ENCODE measurements around the gene PELO.

Gene PELO

GRCh38 chr5:52800394-52801213, 12.9 kb downstream of the PELO start:
- no peak for DNase-seq (ENCODE audit: low read depth, low spot score)
- peak overlapping the region; percentile 86 for H3K4me3 ChIP-seq
- H3K36me3 ChIP-seq (ENCODE audit: insufficient read depth, low read length), result peaks cover 23% of the 10 kb centered on the region
- TF ChIP-seq EZH2 (IDR thresholded peaks at IDR 0.05) (no peak), FOXP2 (optimal IDR thresholded peaks at IDR 0.05; ENCODE audit: control extremely low read depth, extremely low read length, insufficient read depth) (no peak), POLR2AphosphoS5 (IDR thresholded peaks at IDR 0.05; ENCODE audit: borderline replicate concordance, low read depth, low read length) (no peak)
- no peaks in the 10 kb centered on the region for H3K9me3 ChIP-seq (ENCODE audit: low read depth, low read length)
- H3K27ac ChIP-seq, result peak overlapping the region; percentile 72
- H3K9ac ChIP-seq (ENCODE audit: insufficient read length), result peak overlapping the region; percentile 78

- no peak overlapping the region for H3K27ac ChIP-seq
- no peaks in the 10 kb centered on the region for H3K9me3 ChIP-seq (ENCODE audit: low read depth, low read length)
- no peak for TF ChIP-seq FOXP2 (optimal IDR thresholded peaks at IDR 0.05; ENCODE audit: control extremely low read depth, extremely low read length, insufficient read depth)
- no peak for TF ChIP-seq POLR2AphosphoS5 (IDR thresholded peaks at IDR 0.05; ENCODE audit: borderline replicate concordance, low read depth, low read length)
- TF ChIP-seq EZH2 (IDR thresholded peaks at IDR 0.05), result no peak
- DNase-seq (ENCODE audit: low read depth, low spot score), result no peak
- H3K36me3 ChIP-seq (ENCODE audit: insufficient read depth, low read length), result peaks cover 25% of the 10 kb centered on the region
- H3K4me3 ChIP-seq, result peak overlapping the region; percentile 86
- H3K9ac ChIP-seq (ENCODE audit: insufficient read length), result peak overlapping the region; percentile 78
Observed at GRCh38 chr5:52801329-52801728, 13.6 kb downstream of the PELO start.

GRCh38 chr5:52802272-52802973, 14.7 kb downstream of the PELO start:
- Histone ChIP-seq H3K4me3 (peak overlapping the region; percentile 86), H3K36me3 (ENCODE audit: insufficient read depth, low read length) (peaks cover 25% of the 10 kb centered on the region), H3K27ac (no peak overlapping the region), H3K9ac (ENCODE audit: insufficient read length) (peak overlapping the region; percentile 78), H3K9me3 (ENCODE audit: low read depth, low read length) (no peaks in the 10 kb centered on the region)
- TF ChIP-seq FOXP2 (optimal IDR thresholded peaks at IDR 0.05; ENCODE audit: control extremely low read depth, extremely low read length, insufficient read depth) (no peak), POLR2AphosphoS5 (IDR thresholded peaks at IDR 0.05; ENCODE audit: borderline replicate concordance, low read depth, low read length) (no peak), EZH2 (IDR thresholded peaks at IDR 0.05) (no peak)
- DNase-seq (ENCODE audit: low read depth, low spot score), result no peak

GRCh38 chr5:52802974-52803336, 15.2 kb downstream of the PELO start:
- Histone ChIP-seq H3K36me3 (ENCODE audit: insufficient read depth, low read length) (peaks cover 25% of the 10 kb centered on the region), H3K9ac (ENCODE audit: insufficient read length) (peak overlapping the region; percentile 78), H3K27ac (no peak overlapping the region), H3K9me3 (ENCODE audit: low read depth, low read length) (no peaks in the 10 kb centered on the region), H3K4me3 (peak overlapping the region; percentile 86)
- no peak for DNase-seq (ENCODE audit: low read depth, low spot score)
- TF ChIP-seq EZH2 (IDR thresholded peaks at IDR 0.05), result no peak
- TF ChIP-seq FOXP2 (optimal IDR thresholded peaks at IDR 0.05; ENCODE audit: control extremely low read depth, extremely low read length, insufficient read depth), result no peak
- TF ChIP-seq POLR2AphosphoS5 (IDR thresholded peaks at IDR 0.05; ENCODE audit: borderline replicate concordance, low read depth, low read length), result no peak

GRCh38 chr5:52804387-52804791, 16.7 kb downstream of the PELO start:
- H3K4me3 ChIP-seq, result peak overlapping the region; percentile 2; the same call in 1 of the 2 replicates
- H3K9me3 ChIP-seq (ENCODE audit: low read depth, low read length), result no peaks in the 10 kb centered on the region
- H3K27ac ChIP-seq, result no peak overlapping the region
- H3K9ac ChIP-seq (ENCODE audit: insufficient read length), result no peak overlapping the region
- peaks cover 25% of the 10 kb centered on the region for H3K36me3 ChIP-seq (ENCODE audit: insufficient read depth, low read length)
- TF ChIP-seq EZH2 (IDR thresholded peaks at IDR 0.05) (no peak), POLR2AphosphoS5 (IDR thresholded peaks at IDR 0.05; ENCODE audit: borderline replicate concordance, low read depth, low read length) (no peak), FOXP2 (optimal IDR thresholded peaks at IDR 0.05; ENCODE audit: control extremely low read depth, extremely low read length, insufficient read depth) (no peak)
- no peak for DNase-seq (ENCODE audit: low read depth, low spot score)

GRCh38 chr5:52804981-52805380, 17.3 kb downstream of the PELO start:
- H3K4me3 ChIP-seq, result no peak overlapping the region
- no peak overlapping the region for H3K27ac ChIP-seq
- DNase-seq (ENCODE audit: low read depth, low spot score), result no peak
- peaks cover 25% of the 10 kb centered on the region for H3K36me3 ChIP-seq (ENCODE audit: insufficient read depth, low read length)
- TF ChIP-seq POLR2AphosphoS5 (IDR thresholded peaks at IDR 0.05; ENCODE audit: borderline replicate concordance, low read depth, low read length), result no peak
- no peak for TF ChIP-seq FOXP2 (optimal IDR thresholded peaks at IDR 0.05; ENCODE audit: control extremely low read depth, extremely low read length, insufficient read depth)
- no peak for TF ChIP-seq EZH2 (IDR thresholded peaks at IDR 0.05)
- no peak overlapping the region for H3K9ac ChIP-seq (ENCODE audit: insufficient read length)
- H3K9me3 ChIP-seq (ENCODE audit: low read depth, low read length), result no peaks in the 10 kb centered on the region

GRCh38 chr5:52805615-52806014, 17.9 kb downstream of the PELO start:
- no peak for DNase-seq (ENCODE audit: low read depth, low spot score)
- no peak for TF ChIP-seq FOXP2 (optimal IDR thresholded peaks at IDR 0.05; ENCODE audit: control extremely low read depth, extremely low read length, insufficient read depth)
- H3K27ac ChIP-seq, result no peak overlapping the region
- H3K36me3 ChIP-seq (ENCODE audit: insufficient read depth, low read length), result peaks cover 25% of the 10 kb centered on the region
- no peaks in the 10 kb centered on the region for H3K9me3 ChIP-seq (ENCODE audit: low read depth, low read length)
- H3K9ac ChIP-seq (ENCODE audit: insufficient read length), result no peak overlapping the region
- H3K4me3 ChIP-seq, result no peak overlapping the region

GRCh38 chr5:52807037-52807436, 19.3 kb downstream of the PELO start:
- no peaks in the 10 kb centered on the region for H3K9me3 ChIP-seq (ENCODE audit: low read depth, low read length)
- H3K4me3 ChIP-seq, result no peak overlapping the region

More at GRCh38 chr5:52807037-52807436, 19.3 kb downstream of the PELO start:
- no peak overlapping the region for H3K9ac ChIP-seq (ENCODE audit: insufficient read length)
- no peak overlapping the region for H3K27ac ChIP-seq
- peaks cover 17% of the 10 kb centered on the region; the same call in 1 of the 2 replicates for H3K36me3 ChIP-seq (ENCODE audit: insufficient read depth, low read length)
- DNase-seq (ENCODE audit: low read depth, low spot score), result no peak
- no peak for TF ChIP-seq FOXP2 (optimal IDR thresholded peaks at IDR 0.05; ENCODE audit: control extremely low read depth, extremely low read length, insufficient read depth)
- no peak for TF ChIP-seq POLR2AphosphoS5 (IDR thresholded peaks at IDR 0.05; ENCODE audit: borderline replicate concordance, low read depth, low read length)
- no peak for TF ChIP-seq EZH2 (IDR thresholded peaks at IDR 0.05)
